T-cell (primary cell): ENCODE results near the gene KCNK2. TPM values are rescaled to one million over a fixed set of nuclear protein-coding genes. Genes with fewer than 3 reads are reported as not detected.

Experiments
- ATAC-seq, 4 experiments: fragments of 200-7000 bp in 3 of 4; fragments of 150-1000 bp in 1 of 4; cut with Tn5 transposase; replicated peaks in 1 of 4; 1 replicate in 3 of 4; 2 replicates in 1 of 4; pipeline ENCODE4 v1.10.0; 2021; ENCODE audit warnings: moderate library complexity in 3 of 4, mild to moderate bottlenecking in 2 of 4, moderate number of reproducible peaks in 1 of 4
- CTCF ChIA-PET, 2 donors: fragments of 300-600 bp; sonication (Branson Sonifier 250); formaldehyde crosslinking; loops; one replicate each; lab custom pipeline; 2022; ENCODE audit warnings: antibody characterized with exemption in 2 of 2; lab: Charles Lee
- POLR2A ChIA-PET, 2 donors: fragments of 300-600 bp; sonication (Branson Sonifier 250); formaldehyde crosslinking; loops; one replicate each; lab custom pipeline; 2022; ENCODE audit warnings: antibody characterized with exemption in 2 of 2; lab: Charles Lee
- DNase-seq, 35 experiments: peaks; one replicate each; pipeline versions ENCODE4 v3.0.0 to v3.0.0-alpha.2; 2013 to 2023
- H3K27ac ChIP-seq: one replicate; pipeline ENCODE4 v1.5.1; 2013; ENCODE audit warnings: low read length
- H3K27me3 ChIP-seq, 2 experiments: replicated peaks in 1 of 2; 1 replicate in 1 of 2; 2 replicates in 1 of 2; pipeline versions ENCODE4 v1.6.1 to v1.7.0; 2013; ENCODE audit warnings: low read length in 1 of 2, mixed read lengths in 1 of 2; ENCODE audit not compliant: control insufficient read depth in 2 of 2, insufficient read depth in 2 of 2; ENCODE audit errors: extremely low read depth in 1 of 2
- H3K36me3 ChIP-seq, 2 donors: 1 replicate in 1 of 2; 2 replicates in 1 of 2; pipeline versions ENCODE4 v1.6.1 to v1.7.0; 2013; ENCODE audit warnings: low read length in 1 of 2; ENCODE audit not compliant: control insufficient read depth in 2 of 2, insufficient read depth in 1 of 2; ENCODE audit errors: extremely low read depth in 1 of 2
- H3K4me1 ChIP-seq, 2 experiments: 1 replicate in 1 of 2; 2 replicates in 1 of 2; pipeline versions ENCODE4 v1.6.1 to v1.7.0; 2013; ENCODE audit warnings: low read length in 2 of 2, mixed read lengths in 1 of 2; ENCODE audit not compliant: insufficient read depth in 2 of 2, control insufficient read depth in 1 of 2; ENCODE audit errors: extremely low read depth in 1 of 2
- H3K4me3 ChIP-seq, 2 donors: 1 replicate in 1 of 2; 2 replicates in 1 of 2; pipeline versions ENCODE4 v1.5.1 to v1.7.0; 2013; ENCODE audit warnings: mild to moderate bottlenecking in 2 of 2, low read length in 1 of 2, moderate library complexity in 1 of 2; ENCODE audit not compliant: control insufficient read depth in 1 of 2; ENCODE audit errors: extremely low read depth in 1 of 2
- H3K9me3 ChIP-seq: 2 replicates; pipeline ENCODE4 v1.7.0; 2013
- H3K27ac Mint-ChIP-seq, 2 donors: one replicate each; pipeline ENCODE4 v1.8.0; 2020 to 2021; ENCODE audit warnings: mild to moderate bottlenecking in 2 of 2, mixed read lengths in 2 of 2
- H3K27me3 Mint-ChIP-seq, 2 donors: one replicate each; pipeline ENCODE4 v1.8.0; 2021 to 2022; ENCODE audit warnings: mixed read lengths in 2 of 2
- H3K36me3 Mint-ChIP-seq: one replicate; pipeline ENCODE4 v1.8.0; 2021; ENCODE audit warnings: mixed read lengths
- H3K4me1 Mint-ChIP-seq, 3 donors: one replicate each; pipeline ENCODE4 v1.8.0; 2020 to 2022; ENCODE audit warnings: mixed read lengths in 3 of 3, mild to moderate bottlenecking in 1 of 3
- H3K4me3 Mint-ChIP-seq, 3 donors: one replicate each; pipeline ENCODE4 v1.8.0; 2020 to 2022; ENCODE audit warnings: mild to moderate bottlenecking in 3 of 3, mixed read lengths in 3 of 3, moderate library complexity in 3 of 3
- H3K9me3 Mint-ChIP-seq, 3 donors: one replicate each; pipeline ENCODE4 v1.8.0; 2020 to 2022; ENCODE audit warnings: mixed read lengths in 3 of 3
- WGBS: methylation state at CpG from one replicate; pipeline ENCODE4 v1.1.5; 2013; ENCODE audit warnings: missing lambda C conversion rate; ENCODE audit not compliant: insufficient coverage; 5-methylcytosine and 5-hydroxymethylcytosine counted together
- total RNA-seq, 35 experiments: library from RNA in 6 of 35; stranded (reverse) in 6 of 35; fragments of 120-200 nt in 1 of 35; gene quantifications; one replicate each; pipeline versions ENCODE4 v1.2.1 to v1.2.4 and lab custom pipeline; 2013 to 2026

Gene KCNK2
- total RNA-seq, 5 donors from 2014 or later (not counting 1 experiment from before 2014, with no cell fraction given): not detected

DNA sequence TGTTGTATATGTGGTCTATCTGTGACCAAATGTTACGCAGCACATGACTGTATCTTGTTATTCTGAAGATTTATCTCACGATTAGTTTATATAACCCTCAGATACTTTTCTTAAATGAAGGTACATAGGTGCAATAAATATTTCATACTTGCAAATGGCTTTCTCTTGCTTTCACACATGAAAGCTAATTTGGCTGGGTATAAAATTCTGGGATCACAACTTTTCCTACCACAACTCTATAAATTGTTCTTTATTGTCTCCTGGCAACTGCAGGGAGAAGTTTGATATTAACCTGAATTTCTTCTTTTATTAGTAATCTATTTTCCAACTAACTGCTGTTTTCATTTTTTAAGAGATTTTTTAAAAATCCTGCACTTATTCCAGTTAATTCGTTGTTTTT, 58.9 kb downstream of the KCNK2 start:
- H3K4me3 Mint-ChIP-seq: no peak overlapping the region
- H3K27ac Mint-ChIP-seq: no peak overlapping the region
- POLR2A ChIA-PET: no interaction called here
- no CpG with 5 or more reads among the region's 3 CpGs for WGBS
- no peak overlapping the region for H3K27ac ChIP-seq
- no peaks in the 10 kb centered on the region for H3K4me1 ChIP-seq
- no peaks in the 10 kb centered on the region for H3K4me1 Mint-ChIP-seq
- no peaks in the 10 kb centered on the region for H3K27me3 ChIP-seq
- peaks cover 0 to 10% (median 9%) of the 10 kb centered on the region in 3 donors for H3K9me3 Mint-ChIP-seq
- H3K36me3 ChIP-seq: no peaks in the 10 kb centered on the region
- ATAC-seq (no peak), DNase-seq (no peak)
- CTCF ChIA-PET: no interaction called here
- H3K4me3 ChIP-seq: no peak overlapping the region
- no peaks in the 10 kb centered on the region for H3K9me3 ChIP-seq
- H3K27me3 Mint-ChIP-seq: no peaks in the 10 kb centered on the region
- no peaks in the 10 kb centered on the region for H3K36me3 Mint-ChIP-seq

DNA sequence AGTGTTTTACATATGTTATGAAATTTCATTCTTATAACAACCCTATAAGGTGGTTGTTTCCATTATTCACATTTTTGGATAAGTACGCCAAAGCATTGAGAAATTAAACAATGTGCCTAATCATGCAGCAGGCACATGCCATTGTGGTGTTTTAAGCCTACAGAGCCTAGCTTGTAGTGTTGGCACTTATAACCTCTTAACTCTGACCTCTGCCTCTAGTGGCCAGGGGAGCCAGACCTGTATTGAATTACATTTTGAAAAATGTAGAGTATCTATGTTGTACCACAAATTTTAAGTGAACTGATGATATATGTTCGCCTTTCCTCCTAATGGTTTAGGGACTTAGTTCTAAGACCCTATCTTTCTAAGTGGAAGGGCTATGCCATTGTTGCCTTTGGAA, 61.0 kb downstream of the KCNK2 start:
- Mint-ChIP-seq H3K4me3 (no peak overlapping the region), H3K36me3 (no peaks in the 10 kb centered on the region), H3K27ac (no peak overlapping the region), H3K27me3 (no peaks in the 10 kb centered on the region), H3K9me3 (peaks cover 0 to 10% (median 9%) of the 10 kb centered on the region in 3 donors), H3K4me1 (no peaks in the 10 kb centered on the region)
- H3K9me3 ChIP-seq: no peaks in the 10 kb centered on the region
- no peak overlapping the region for H3K27ac ChIP-seq
- CTCF ChIA-PET: no interaction called here
- H3K27me3 ChIP-seq: no peaks in the 10 kb centered on the region
- POLR2A ChIA-PET: no interaction called here
- DNase-seq: no peak
- no peaks in the 10 kb centered on the region for H3K36me3 ChIP-seq
- no peaks in the 10 kb centered on the region for H3K4me1 ChIP-seq
- ATAC-seq: no peak
- H3K4me3 ChIP-seq: no peak overlapping the region
- WGBS: 83% methylated on average over 1 of the region's 2 CpGs

GRCh38 chr1:215146240-215146975, 63.9 kb downstream of the KCNK2 start:
- H3K4me3 ChIP-seq: no peak overlapping the region
- no peaks in the 10 kb centered on the region for H3K4me1 ChIP-seq

DNA sequence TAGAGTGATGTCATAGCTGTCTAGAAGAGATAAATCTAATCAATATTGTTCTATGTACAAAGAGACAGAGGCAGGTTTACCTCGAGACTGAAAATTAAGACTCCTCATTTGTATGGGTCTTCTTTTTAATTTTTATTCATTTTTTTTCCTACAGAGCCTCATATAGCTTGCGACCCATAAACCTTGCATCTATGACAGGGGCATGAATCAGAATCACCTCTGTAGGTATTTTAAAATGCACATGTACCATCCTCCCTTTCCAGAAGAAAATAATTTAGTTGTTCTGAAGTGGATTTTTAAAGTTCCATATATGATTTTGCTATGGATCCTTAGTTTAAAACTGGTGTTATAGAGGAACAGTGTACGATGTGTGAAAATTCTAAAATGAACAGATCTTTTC, 64.5 kb downstream of the KCNK2 start:
- H3K4me3 Mint-ChIP-seq: no peak overlapping the region
- Histone ChIP-seq H3K36me3 (no peaks in the 10 kb centered on the region), H3K4me3 (no peak overlapping the region), H3K4me1 (no peaks in the 10 kb centered on the region), H3K9me3 (no peaks in the 10 kb centered on the region), H3K27me3 (no peaks in the 10 kb centered on the region), H3K27ac (no peak overlapping the region)
- POLR2A ChIA-PET: no interaction called here
- H3K27ac Mint-ChIP-seq: no peak overlapping the region
- no peaks in the 10 kb centered on the region for H3K27me3 Mint-ChIP-seq
- peaks cover 0 to 6% (median 5%) of the 10 kb centered on the region in 3 donors for H3K9me3 Mint-ChIP-seq
- DNase-seq (no peak), ATAC-seq (no peak)
- CTCF ChIA-PET: interaction anchor here in 1 of 2 donors (0.7 kb wide), 1 partner anchor 801 kb away, joined by 3 read pairs; no protein-coding TSS in a partner anchor
- no CpG with 5 or more reads among the region's 3 CpGs for WGBS
- H3K4me1 Mint-ChIP-seq: no peaks in the 10 kb centered on the region
- H3K36me3 Mint-ChIP-seq: no peaks in the 10 kb centered on the region

More at GRCh38 chr1:215146240-215146975, 63.9 kb downstream of the KCNK2 start:
- Mint-ChIP-seq H3K27ac (no peak overlapping the region), H3K9me3 (peaks cover 0 to 10% (median 9%) of the 10 kb centered on the region in 3 donors), H3K4me3 (no peak overlapping the region), H3K36me3 (no peaks in the 10 kb centered on the region), H3K27me3 (no peaks in the 10 kb centered on the region), H3K4me1 (no peaks in the 10 kb centered on the region)
- ATAC-seq (no peak), DNase-seq (peak in 3 of 35 experiments; percentile 0 to 3 (median 1))
- no peaks in the 10 kb centered on the region for H3K36me3 ChIP-seq
- POLR2A ChIA-PET: no interaction called here
- CTCF ChIA-PET: interaction anchor here in 1 of 2 donors (0.7 kb wide), 1 partner anchor 801 kb away, joined by 3 read pairs; no protein-coding TSS in a partner anchor
- no peaks in the 10 kb centered on the region for H3K27me3 ChIP-seq
- no peak overlapping the region for H3K27ac ChIP-seq
- no peaks in the 10 kb centered on the region for H3K9me3 ChIP-seq
- no CpG with 5 or more reads among the region's 8 CpGs for WGBS

DNA sequence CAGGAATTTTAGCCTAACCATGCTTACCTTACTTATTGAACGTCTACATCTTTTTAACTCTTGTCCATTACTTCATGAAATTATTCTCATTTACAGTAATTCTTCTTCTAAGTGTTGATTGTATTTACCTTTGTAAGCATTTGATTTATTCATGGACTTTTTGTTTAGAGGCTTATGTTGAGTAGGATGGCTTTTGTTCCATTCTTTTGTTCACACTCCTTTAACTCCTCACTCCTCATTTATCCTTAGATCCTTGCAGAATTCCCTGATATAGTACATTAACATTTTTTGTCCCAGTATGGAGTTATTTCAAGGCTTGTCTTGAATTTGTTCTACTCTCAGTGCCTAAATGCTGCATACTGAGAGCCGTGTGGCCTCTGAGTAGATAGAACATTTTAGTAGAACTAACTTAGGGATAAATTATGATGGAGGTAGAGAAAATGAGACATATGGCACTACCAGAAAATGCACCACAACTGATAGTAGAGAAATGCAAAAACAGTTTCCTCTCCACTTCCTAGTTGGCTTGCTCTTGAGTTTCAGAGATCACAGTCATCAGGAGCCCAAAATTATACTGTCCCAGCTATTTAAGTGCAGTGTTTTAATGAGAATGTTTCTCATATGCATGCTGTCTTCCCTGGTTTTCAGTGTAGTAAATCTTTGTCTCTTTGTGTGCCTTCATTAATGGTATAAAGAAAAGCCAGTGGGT, 69.5 kb downstream of the KCNK2 start:
- WGBS: no CpG with 5 or more reads among the region's 2 CpGs

DNA sequence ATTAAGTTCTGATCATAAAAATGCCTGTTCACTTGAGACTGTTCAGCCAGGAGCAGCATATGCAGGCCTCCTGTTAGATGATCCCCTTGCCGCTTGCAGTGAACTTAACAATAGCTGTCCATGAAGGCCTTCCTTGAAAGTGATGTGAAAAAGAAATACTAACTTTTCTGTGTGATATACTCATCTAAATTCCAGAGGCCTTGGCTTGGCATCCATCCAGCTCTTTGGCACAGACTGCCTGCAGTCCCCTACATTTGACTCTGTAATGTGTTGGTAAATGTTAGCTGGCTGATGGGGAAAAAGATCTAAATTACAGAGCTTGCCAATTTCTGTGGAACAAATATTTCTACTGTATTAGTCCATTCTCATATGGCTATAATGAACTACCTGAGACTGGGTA, 73.7 kb downstream of the KCNK2 start:
- peaks cover 0 to 4% of the 10 kb centered on the region in 2 donors for H3K27me3 Mint-ChIP-seq
- no peak for ATAC-seq
- POLR2A ChIA-PET: no interaction called here
- DNase-seq: no peak
- Histone ChIP-seq H3K27ac (no peak overlapping the region), H3K36me3 (no peaks in the 10 kb centered on the region), H3K4me3 (no peak overlapping the region), H3K27me3 (no peaks in the 10 kb centered on the region), H3K4me1 (no peaks in the 10 kb centered on the region), H3K9me3 (no peaks in the 10 kb centered on the region)
- H3K36me3 Mint-ChIP-seq: no peaks in the 10 kb centered on the region
- H3K27ac Mint-ChIP-seq: no peak overlapping the region
- H3K4me3 Mint-ChIP-seq: no peak overlapping the region
- CTCF ChIA-PET: no interaction called here
- peaks cover 0 to 4% (median 3%) of the 10 kb centered on the region in 3 donors for H3K9me3 Mint-ChIP-seq
- no CpG with 5 or more reads among the region's 1 CpG for WGBS
- no peaks in the 10 kb centered on the region for H3K4me1 Mint-ChIP-seq

More for the DNA sequence above, 69.5 kb downstream of the KCNK2 start:
- Mint-ChIP-seq H3K9me3 (no peaks in the 10 kb centered on the region), H3K4me1 (no peaks in the 10 kb centered on the region), H3K27me3 (peaks cover 0 to 4% of the 10 kb centered on the region in 2 donors), H3K4me3 (no peak overlapping the region), H3K36me3 (no peaks in the 10 kb centered on the region), H3K27ac (no peak overlapping the region)
- no peaks in the 10 kb centered on the region for H3K4me1 ChIP-seq
- H3K27me3 ChIP-seq: no peaks in the 10 kb centered on the region
- CTCF ChIA-PET: no interaction called here
- ATAC-seq (no peak), DNase-seq (no peak)
- H3K27ac ChIP-seq: no peak overlapping the region
- no peaks in the 10 kb centered on the region for H3K36me3 ChIP-seq
- no peak overlapping the region for H3K4me3 ChIP-seq
- POLR2A ChIA-PET: no interaction called here
- no peaks in the 10 kb centered on the region for H3K9me3 ChIP-seq
